Activated CD4-positive, alpha-beta memory T cell treated with anti-CD3 and anti-CD28 coated beads for 36 hours (primary cell): ENCODE measurements around the gene ZIC5. TPM values are rescaled to one million over a fixed set of nuclear protein-coding genes. Genes with fewer than 3 reads are reported as not detected.

Experiments used
- CTCF ChIA-PET: fragments of 350-600 bp; sonication (Branson Sonifier 250); formaldehyde crosslinking; loops from one replicate; lab custom pipeline; 2021; ENCODE audit warnings: antibody characterized with exemption, inconsistent platforms; lab: Charles Lee
- POLR2A ChIA-PET: fragments of 350-600 bp; sonication (Branson Sonifier 250); formaldehyde crosslinking; loops from one replicate; lab custom pipeline; 2021; ENCODE audit warnings: antibody characterized with exemption; lab: Charles Lee
- DNase-seq: peaks from one replicate; pipeline ENCODE4 v3.0.0-alpha.2; 2020
- H3K27ac Mint-ChIP-seq: one replicate; pipeline ENCODE4 v1.8.0; 2021; ENCODE audit warnings: mixed read lengths
- H3K27me3 Mint-ChIP-seq: one replicate; pipeline ENCODE4 v1.8.0; 2021; ENCODE audit warnings: mixed read lengths
- H3K36me3 Mint-ChIP-seq: one replicate; pipeline ENCODE4 v1.8.0; 2021; ENCODE audit warnings: mixed read lengths
- H3K4me1 Mint-ChIP-seq: one replicate; pipeline ENCODE4 v1.8.0; 2021; ENCODE audit warnings: low read depth, mixed read lengths
- H3K4me3 Mint-ChIP-seq: one replicate; pipeline ENCODE4 v1.8.0; 2021; ENCODE audit warnings: mild to moderate bottlenecking, mixed read lengths
- H3K9me3 Mint-ChIP-seq: one replicate; pipeline ENCODE4 v1.8.0; 2021; ENCODE audit warnings: mixed read lengths
- intact Hi-C: fragments of 100-400 bp; cut with micrococcal nuclease; formaldehyde crosslinking; loops from one replicate; pipeline ENCODE4 v1.15.1; 2023
- total RNA-seq, 2 experiments: library from RNA; stranded (reverse); gene quantifications; one replicate each; pipeline ENCODE4 v1.2.3, GENCODE V29; 2021

ZIC5 gene
- total RNA-seq, 2 experiments from 2014 or later: not detected

GRCh38 chr13:99932912-99933311 lies 38.7 kb downstream of the ZIC5 start:
- Mint-ChIP-seq H3K4me3 (no peak overlapping the region), H3K4me1 (no peaks in the 10 kb centered on the region), H3K27ac (no peak overlapping the region), H3K27me3 (peaks cover 31% of the 10 kb centered on the region), H3K9me3 (no peaks in the 10 kb centered on the region), H3K36me3 (no peaks in the 10 kb centered on the region)
- intact Hi-C loops: no loop called here
- DNase-seq: no peak
- ChIA-PET POLR2A (no interaction called here), CTCF (no interaction called here)

GRCh38 chr13:99930925-99931324 lies 40.6 kb downstream of the ZIC5 start:
- CTCF ChIA-PET: interaction anchor here (0.7 kb wide), 1 partner anchor 33 kb away, joined by 3 read pairs; no protein-coding TSS in a partner anchor
- H3K4me3 Mint-ChIP-seq: no peak overlapping the region
- H3K4me1 Mint-ChIP-seq: no peaks in the 10 kb centered on the region
- H3K27ac Mint-ChIP-seq: no peak overlapping the region
- no peak for DNase-seq
- no peaks in the 10 kb centered on the region for H3K36me3 Mint-ChIP-seq
- intact Hi-C loops: no loop called here
- POLR2A ChIA-PET: no interaction called here
- H3K27me3 Mint-ChIP-seq: peaks cover 31% of the 10 kb centered on the region
- H3K9me3 Mint-ChIP-seq: no peaks in the 10 kb centered on the region

GRCh38 chr13:99929866-99930265 lies 41.7 kb downstream of the ZIC5 start:
- Mint-ChIP-seq H3K27ac (no peak overlapping the region), H3K36me3 (no peaks in the 10 kb centered on the region), H3K4me3 (no peak overlapping the region), H3K4me1 (no peaks in the 10 kb centered on the region), H3K9me3 (no peaks in the 10 kb centered on the region), H3K27me3 (peaks cover 29% of the 10 kb centered on the region)
- intact Hi-C loops: no loop called here
- ChIA-PET POLR2A (no interaction called here), CTCF (no interaction called here)
- DNase-seq: no peak

GRCh38 chr13:99926014-99926731 lies 45.4 kb downstream of the ZIC5 start:
- no peaks in the 10 kb centered on the region for H3K36me3 Mint-ChIP-seq
- POLR2A ChIA-PET: no interaction called here

GRCh38 chr13:99923877-99924582 lies 47.5 kb downstream of the ZIC5 start:
- H3K4me3 Mint-ChIP-seq: no peak overlapping the region
- no peak overlapping the region for H3K27ac Mint-ChIP-seq
- H3K4me1 Mint-ChIP-seq: no peaks in the 10 kb centered on the region
- intact Hi-C loops: no loop called here
- no peak for DNase-seq
- peaks cover 17% of the 10 kb centered on the region for H3K27me3 Mint-ChIP-seq
- ChIA-PET POLR2A (no interaction called here), CTCF (no interaction called here)
- no peaks in the 10 kb centered on the region for H3K36me3 Mint-ChIP-seq
- peaks cover 3% of the 10 kb centered on the region for H3K9me3 Mint-ChIP-seq

More at GRCh38 chr13:99926014-99926731, 45.4 kb downstream of the ZIC5 start:
- intact Hi-C loops: no loop called here
- no peak for DNase-seq
- no peak overlapping the region for H3K27ac Mint-ChIP-seq
- H3K27me3 Mint-ChIP-seq: peaks cover 25% of the 10 kb centered on the region
- CTCF ChIA-PET: interaction anchor here (0.6 to 1.1 kb wide), 3 partner anchors 10 to 115 kb away, joined by 3 read pairs; no protein-coding TSS in a partner anchor
- H3K4me1 Mint-ChIP-seq: no peaks in the 10 kb centered on the region
- H3K9me3 Mint-ChIP-seq: peaks cover 3% of the 10 kb centered on the region
- H3K4me3 Mint-ChIP-seq: no peak overlapping the region

- Mint-ChIP-seq H3K9me3 (peaks cover 3% of the 10 kb centered on the region), H3K36me3 (no peaks in the 10 kb centered on the region), H3K4me3 (no peak overlapping the region), H3K27ac (no peak overlapping the region), H3K4me1 (no peaks in the 10 kb centered on the region), H3K27me3 (peaks cover 13% of the 10 kb centered on the region)
- intact Hi-C loops: no loop called here
- CTCF ChIA-PET: interaction anchor here (0.6 to 1.1 kb wide), 2 partner anchors 9 to 665 kb away, joined by 3 to 4 read pairs; no protein-coding TSS in a partner anchor
- no peak for DNase-seq
- POLR2A ChIA-PET: no interaction called here
Measured at GRCh38 chr13:99922631-99923404, 48.7 kb downstream of the ZIC5 start.

- Mint-ChIP-seq H3K4me3 (no peak overlapping the region), H3K9me3 (peaks cover 3% of the 10 kb centered on the region), H3K27me3 (peaks cover 10% of the 10 kb centered on the region), H3K27ac (no peak overlapping the region), H3K4me1 (peaks cover 8% of the 10 kb centered on the region), H3K36me3 (no peaks in the 10 kb centered on the region)
- no peak for DNase-seq
- ChIA-PET CTCF (interaction anchor here (0.7 to 1.4 kb wide), 4 partner anchors 18 to 596 kb away, joined by 4 to 6 read pairs (median 4); no protein-coding TSS in a partner anchor), POLR2A (no interaction called here)
- intact Hi-C loops: no loop called here
Measured at GRCh38 chr13:99919132-99919531, 52.4 kb downstream of the ZIC5 start.

GRCh38 chr13:99916366-99917103 lies 55.0 kb downstream of the ZIC5 start:
- DNase-seq: no peak
- Mint-ChIP-seq H3K27ac (no peak overlapping the region), H3K36me3 (no peaks in the 10 kb centered on the region), H3K4me1 (peaks cover 19% of the 10 kb centered on the region), H3K4me3 (no peak overlapping the region), H3K27me3 (peaks cover 5% of the 10 kb centered on the region), H3K9me3 (no peaks in the 10 kb centered on the region)
- ChIA-PET CTCF (interaction anchor here (0.6 to 2.4 kb wide), 19 partner anchors 9 to 644 kb away, joined by 3 to 21 read pairs (median 4); no protein-coding TSS in a partner anchor), POLR2A (no interaction called here)
- intact Hi-C loops: loop anchor here (1.0 kb wide), 3 partner anchors 260 to 599 kb away; no protein-coding TSS in a partner anchor

- ChIA-PET CTCF (interaction anchor here (0.6 to 3.9 kb wide), 7 partner anchors 13 to 601 kb away, joined by 3 to 24 read pairs (median 4); no protein-coding TSS in a partner anchor), POLR2A (interaction anchor here (0.6 kb wide), 1 partner anchor 479 kb away, joined by 3 read pairs; no protein-coding TSS in a partner anchor)
- no peaks in the 10 kb centered on the region for H3K36me3 Mint-ChIP-seq
- no peak overlapping the region for H3K27ac Mint-ChIP-seq
- H3K4me1 Mint-ChIP-seq: peaks cover 27% of the 10 kb centered on the region
- no peak for DNase-seq
- no peaks in the 10 kb centered on the region for H3K9me3 Mint-ChIP-seq
- H3K4me3 Mint-ChIP-seq: no peak overlapping the region
- H3K27me3 Mint-ChIP-seq: peaks cover 14% of the 10 kb centered on the region
- intact Hi-C loops: no loop called here
Measured at GRCh38 chr13:99913167-99913566, 58.4 kb downstream of the ZIC5 start.
